ENCODE results near the gene LLGL2.
"Not testable (repeated sequence)": the region's sequence is repeated elsewhere in the genome, so short reads cannot be mapped to it uniquely, and the experiment has no call there.

Gene LLGL2

DNA sequence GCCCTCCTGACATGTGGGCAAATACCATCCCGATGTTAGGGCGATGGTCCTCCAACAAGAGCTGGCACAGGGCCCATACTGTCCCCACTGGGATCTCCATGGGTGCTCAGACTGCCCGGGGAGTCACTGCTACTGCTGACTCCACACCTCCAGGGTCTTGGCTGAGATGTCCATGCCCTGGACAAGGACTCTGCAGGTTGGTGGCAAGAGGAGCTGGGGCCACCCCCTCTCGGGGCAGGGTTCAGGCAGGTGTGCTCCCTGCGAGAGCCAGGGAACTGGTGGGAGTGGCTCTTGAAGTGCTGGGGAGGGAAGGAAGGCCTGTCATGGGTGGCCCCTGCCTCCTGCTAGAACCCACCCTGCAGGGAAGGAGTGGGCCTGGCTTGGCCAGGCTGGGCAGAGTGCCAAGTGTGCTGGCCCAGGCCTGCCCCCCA, 16.6 kb upstream of the LLGL2 start:
- no peak for DNase-seq

DNA sequence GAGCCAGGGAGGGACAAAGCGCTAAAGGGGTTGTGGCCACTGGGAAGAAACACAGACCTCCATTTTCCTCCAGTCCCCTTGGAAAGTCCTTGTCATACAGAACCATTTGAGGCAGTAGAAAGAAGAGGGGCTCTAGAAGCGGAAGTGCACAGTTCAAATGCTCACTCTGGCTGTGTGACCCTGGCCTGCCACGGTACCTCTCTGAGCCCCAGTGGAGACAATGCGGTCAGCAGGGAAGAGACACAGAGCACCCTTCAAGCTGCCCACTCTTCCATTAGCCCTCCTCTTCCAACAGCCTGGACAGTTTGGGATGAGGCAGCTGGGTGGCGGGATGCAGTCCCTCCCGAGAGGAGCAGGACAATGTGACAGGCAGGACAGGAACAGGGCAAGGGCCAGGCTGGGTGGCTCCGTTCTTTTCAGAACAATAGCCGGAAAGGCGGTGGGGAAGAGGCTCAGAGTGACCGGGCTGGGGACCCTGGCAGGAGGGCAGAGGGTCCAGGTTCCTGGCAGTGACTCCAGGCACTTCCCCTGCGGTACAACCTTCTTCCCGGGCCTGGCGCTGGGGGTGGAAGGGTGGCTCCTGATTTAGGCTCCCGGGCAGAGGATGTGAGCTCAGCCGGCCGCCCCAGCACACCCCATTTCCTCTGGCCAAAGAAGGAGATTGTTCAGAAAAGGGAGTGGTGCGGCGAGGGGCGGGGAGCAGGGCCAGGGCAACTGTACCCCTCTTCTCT, 15.8 kb upstream of the LLGL2 start:
- DNase-seq: no peak

- no peak for DNase-seq
These were observed 14.3 kb upstream of the LLGL2 start for GRCh38 chr17:75511270-75511609.

- DNase-seq: no peak
These were observed 13.6 kb upstream of the LLGL2 start for GRCh38 chr17:75511610-75512575.

GRCh38 chr17:75512926-75513640, 12.4 kb upstream of the LLGL2 start:
- no peak for DNase-seq

DNA sequence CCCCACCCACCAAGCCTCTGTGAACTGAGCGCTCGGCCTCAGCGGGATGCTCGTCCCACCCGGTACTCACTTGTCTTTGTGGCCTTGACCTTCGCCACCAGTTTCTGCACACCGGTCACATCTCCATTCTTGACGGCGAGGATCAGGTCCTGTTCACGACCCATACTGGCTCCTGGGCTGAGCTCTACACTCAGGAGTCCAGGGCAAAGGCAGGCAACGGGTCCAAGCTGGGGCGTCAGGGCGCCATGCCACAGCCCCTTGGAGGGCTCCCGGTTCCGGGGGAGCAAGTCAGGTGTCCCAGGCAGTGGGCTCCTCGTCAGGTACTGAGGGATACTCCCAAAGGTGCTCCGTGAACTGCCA, 11.9 kb upstream of the LLGL2 start:
- DNase-seq: no peak

DNA sequence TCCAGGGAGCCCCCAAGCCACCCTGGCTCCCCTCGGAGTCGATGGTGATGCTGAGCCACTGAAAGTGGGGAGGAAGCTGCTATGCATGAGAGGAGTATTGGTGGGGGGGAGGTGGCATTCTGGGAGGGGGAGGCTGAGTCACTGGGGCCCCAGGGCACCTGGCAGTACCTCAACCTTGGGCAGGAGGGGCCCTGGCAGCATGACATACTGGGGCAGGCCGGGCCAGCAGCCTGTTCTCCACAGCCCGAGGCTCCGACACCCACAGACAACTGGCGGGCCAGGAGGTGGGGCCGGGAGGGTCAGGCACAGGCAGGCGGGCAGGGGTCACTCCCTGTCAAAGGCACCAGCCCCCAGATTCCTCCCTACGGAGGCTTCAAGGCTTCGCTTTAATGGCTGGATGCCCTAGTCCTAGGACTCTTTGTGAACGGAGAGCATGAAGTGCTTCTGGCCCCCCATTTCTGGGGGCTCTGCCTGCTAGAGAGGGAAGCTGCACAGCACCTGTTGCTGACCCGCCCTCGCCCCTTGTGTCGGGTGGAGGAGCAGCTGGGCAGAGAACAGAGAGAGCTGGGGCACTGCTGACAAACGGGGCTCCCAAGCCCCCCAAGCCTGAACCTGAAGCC, 11.1 kb upstream of the LLGL2 start:
- no peak for DNase-seq

DNA sequence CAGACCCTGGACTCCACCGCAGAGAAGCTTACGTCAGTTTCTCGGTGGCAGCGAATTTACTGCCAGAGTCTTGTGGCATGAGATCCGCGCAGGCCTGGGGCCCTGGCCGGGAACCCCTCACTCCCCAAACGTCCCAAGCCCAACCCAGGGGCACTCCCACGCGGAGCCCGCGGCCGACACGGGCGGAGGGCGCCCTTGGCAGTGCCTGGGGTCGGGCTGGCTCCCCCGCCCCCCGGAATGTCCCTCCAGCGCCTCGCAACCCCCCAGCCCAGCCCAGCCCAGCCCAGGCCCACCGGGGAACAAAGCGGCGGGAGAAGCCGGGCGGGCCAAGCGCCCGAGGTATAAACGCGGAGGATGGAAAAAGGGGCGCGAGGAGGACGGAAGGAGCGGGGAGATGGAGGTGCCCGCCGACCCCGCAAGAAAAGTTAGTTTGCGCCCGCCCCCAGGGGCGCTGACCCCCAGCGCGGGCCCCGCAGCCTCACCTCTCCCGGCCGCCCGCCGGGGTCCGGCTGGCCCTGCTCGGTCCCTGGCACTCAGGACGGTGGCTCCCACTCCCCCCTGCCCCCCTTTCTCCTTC, 10.5 kb upstream of the LLGL2 start:
- DNase-seq: no peak

GRCh38 chr17:75515496-75516254, 9.8 kb upstream of the LLGL2 start, which contains the start of gene CASKIN2:
Gene CASKIN2 (minus strand): TSS chr17:75515537. CDS start chr17:75513804, 1,733 bp downstream.
- DNase-seq: peak; percentile 79

DNA sequence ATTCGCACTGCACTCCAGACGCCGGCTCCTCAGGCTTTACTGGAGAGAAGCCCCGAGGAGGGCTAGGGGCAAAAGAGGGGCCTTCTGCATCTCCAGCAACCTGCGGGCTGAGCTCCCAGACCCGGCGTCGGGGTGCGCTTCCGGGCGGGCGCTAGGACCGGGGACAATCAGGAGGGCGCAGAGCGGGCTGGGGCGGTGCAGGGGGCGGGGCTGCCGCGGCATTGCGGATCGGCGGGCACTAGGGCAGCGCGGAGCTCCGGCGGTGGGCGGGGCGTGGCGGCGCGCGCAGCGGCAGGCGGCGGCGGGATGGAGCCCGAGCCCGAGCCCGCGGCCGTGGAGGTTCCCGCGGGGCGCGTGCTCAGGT, 9.3 kb upstream of the LLGL2 start, which contains the start of gene TSEN54:
TSS of gene TSEN54 (plus strand) at position 274 of the 364 bp plus-strand sequence. CDS start at position 307, 33 bp downstream.
- peak; percentile 76 for DNase-seq

DNA sequence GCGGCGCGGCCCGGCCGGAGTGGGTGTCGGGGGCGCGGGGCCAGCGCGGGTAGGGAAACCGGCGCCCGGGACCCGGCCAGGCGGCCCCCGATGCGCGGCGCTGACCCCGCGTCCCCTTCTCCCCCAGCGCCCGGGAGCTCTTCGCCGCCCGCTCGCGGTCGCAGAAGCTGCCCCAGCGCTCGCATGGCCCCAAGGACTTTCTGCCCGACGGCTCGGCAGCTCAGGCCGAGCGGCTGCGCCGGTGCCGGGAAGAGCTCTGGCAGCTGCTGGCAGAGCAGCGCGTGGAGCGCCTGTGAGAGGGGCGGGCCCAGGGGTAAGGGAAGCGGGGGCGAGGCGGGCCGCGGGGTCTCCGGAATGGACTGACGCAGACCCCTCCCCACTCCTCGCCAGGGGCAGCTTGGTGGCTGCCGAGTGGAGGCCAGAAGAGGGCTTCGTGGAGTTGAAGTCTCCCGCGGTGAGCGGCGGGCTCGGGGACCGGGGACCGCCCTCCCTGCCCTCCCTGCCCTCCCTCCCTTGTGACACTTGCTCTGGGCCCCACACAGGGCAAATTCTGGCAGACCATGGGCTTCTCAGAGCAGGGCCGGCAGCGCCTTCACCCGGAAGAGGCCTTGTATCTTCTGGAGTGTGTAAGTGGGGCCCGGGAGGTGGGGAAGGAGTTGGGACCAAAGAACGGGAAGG, 8.7 kb upstream of the LLGL2 start:
- no peak for DNase-seq

- DNase-seq: no peak
These were observed 8.1 kb upstream of the LLGL2 start for GRCh38 chr17:75517297-75517865.

DNA sequence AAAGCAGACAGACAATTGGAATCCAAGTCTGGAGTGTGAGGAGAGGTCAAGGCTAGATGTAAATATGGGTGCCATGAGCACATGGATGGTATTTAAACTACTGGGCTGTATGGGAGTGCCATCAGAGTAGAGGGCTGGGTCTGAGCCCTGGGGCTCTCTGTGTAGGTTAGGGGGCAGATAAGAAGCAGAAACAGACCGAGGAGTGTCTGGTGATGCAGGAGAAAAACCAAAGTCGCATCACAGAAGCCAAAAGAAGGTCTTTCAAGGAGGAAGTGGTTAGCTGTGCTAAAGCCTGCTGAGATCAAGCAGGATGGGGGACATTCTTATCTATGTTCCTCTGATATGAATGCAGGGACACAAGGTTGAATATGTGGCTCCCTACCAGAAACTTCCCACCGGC, 7.3 kb upstream of the LLGL2 start:
- no peak for DNase-seq

- no peak for DNase-seq
These were observed 6.4 kb upstream of the LLGL2 start for GRCh38 chr17:75518983-75519537.

- DNase-seq: not testable (repeated sequence)
These were observed 5.1 kb upstream of the LLGL2 start for GRCh38 chr17:75520413-75520812.

GRCh38 chr17:75521290-75521689, 4.2 kb upstream of the LLGL2 start:
- DNase-seq: no peak

GRCh38 chr17:75521951-75522727, 3.4 kb upstream of the LLGL2 start:
- DNase-seq: no peak

DNA sequence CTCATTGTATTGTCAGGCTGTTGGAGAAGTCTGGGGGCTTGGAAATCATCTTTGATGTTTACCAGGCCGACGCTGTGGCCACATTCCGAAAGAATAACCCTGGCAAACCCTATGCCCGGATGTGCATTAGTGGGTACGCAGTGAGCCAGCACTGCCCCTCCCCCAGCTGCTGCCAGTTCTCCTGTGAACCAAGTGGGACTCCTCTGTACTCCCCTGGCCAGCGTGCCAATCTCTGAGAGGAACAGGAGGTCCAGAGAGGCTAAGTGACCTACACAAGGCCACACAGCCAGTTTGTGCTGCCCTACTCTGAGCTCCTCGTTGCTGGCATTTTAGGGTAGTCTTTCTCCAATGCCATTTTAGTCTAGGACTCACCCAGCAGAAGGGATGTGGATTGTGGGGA, 1.9 kb upstream of the LLGL2 start:
- DNase-seq: no peak

DNA sequence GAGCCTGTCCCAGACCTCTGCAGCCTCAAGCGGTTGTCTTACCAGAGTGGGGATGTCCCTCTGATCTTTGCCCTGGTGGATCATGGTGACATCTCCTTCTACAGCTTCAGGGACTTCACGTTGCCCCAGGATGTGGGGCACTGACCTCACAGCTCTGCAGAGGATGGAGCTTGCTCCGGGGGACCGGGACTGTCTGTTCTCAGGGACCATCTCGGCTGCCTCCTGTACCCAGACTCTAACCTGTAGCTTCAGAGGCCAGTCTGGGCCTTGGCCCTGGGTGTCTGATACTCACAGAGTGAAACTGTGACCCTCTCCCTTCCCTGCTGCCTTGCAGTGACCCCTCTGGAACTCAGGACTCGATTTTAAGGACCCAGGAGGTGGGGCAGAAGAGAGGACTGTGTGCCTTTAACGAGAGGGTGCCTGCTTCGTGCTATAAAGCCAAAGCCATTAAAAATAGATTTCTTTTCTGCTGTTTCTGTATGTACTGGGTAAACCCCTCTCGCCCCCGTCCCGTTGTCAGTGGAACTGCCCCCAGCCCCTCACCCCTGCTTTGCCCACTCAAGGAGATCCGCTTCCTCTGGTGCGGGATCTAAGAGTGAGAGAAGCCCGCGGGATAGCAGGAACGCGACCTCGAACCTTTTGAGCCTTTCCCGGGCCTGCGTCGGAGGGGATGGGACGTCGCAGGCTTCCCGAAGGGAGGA, 1.1 kb upstream of the LLGL2 start:
- no peak for DNase-seq
